Caco-2 (cell line): ENCODE results near the gene IL1RAPL1. TPM values are rescaled to one million over a fixed set of nuclear protein-coding genes. Genes with fewer than 3 reads are reported as not detected.
A peak's percentile ranks its signal among the peaks of the same experiment; 100 is the strongest.

ENCODE experiments used
- BruUV-seq: library from RNA; stranded (reverse); fragments of 400-500 nt; replicated peaks from 2 replicates; lab custom pipeline; 2021; lab: Mats Ljungman, UMichigan
- CTCF ChIA-PET: fragments of 300-600 bp; sonication (Branson Sonifier 250); formaldehyde crosslinking; loops from one replicate; lab custom pipeline; 2022; ENCODE audit warnings: antibody characterized with exemption; lab: Charles Lee
- POLR2A ChIA-PET: fragments of 300-600 bp; sonication (Branson Sonifier 250); formaldehyde crosslinking; loops from one replicate; lab custom pipeline; 2022; ENCODE audit warnings: antibody characterized with exemption; lab: Charles Lee
- DNase-seq, 2 experiments: peaks; one replicate each; pipeline versions ENCODE4 v3.0.0 to v3.0.0-alpha.2; 2020 to 2022
- H3K27me3 ChIP-seq: replicated peaks from 2 replicates; pipeline ENCODE4 v1.6.0; 2011; ENCODE audit warnings: low read length; ENCODE audit not compliant: control insufficient read depth, insufficient read depth
- H3K36me3 ChIP-seq: 2 replicates; pipeline ENCODE4 v1.5.1; 2011; ENCODE audit warnings: low read length; ENCODE audit not compliant: control insufficient read depth, insufficient read depth
- H3K4me1 ChIP-seq: fragments of 250-450 bp; sonication (Bioruptor Pico); 2 replicates; pipeline ENCODE4 v1.5.1; 2020; ENCODE audit warnings: mild to moderate bottlenecking
- H3K4me3 ChIP-seq: 2 replicates; pipeline ENCODE4 v1.5.1; 2011; ENCODE audit warnings: low read depth, mild to moderate bottlenecking, control low read depth, low read length
- H3K9me3 ChIP-seq: fragments of 250-450 bp; sonication (Bioruptor Pico); 2 replicates; pipeline ENCODE4 v1.5.1; 2020; ENCODE audit warnings: mild to moderate bottlenecking, moderate library complexity
- H3K27ac Mint-ChIP-seq: one replicate; pipeline ENCODE4 v1.8.0; 2022; ENCODE audit warnings: mixed read lengths; ENCODE audit not compliant: unreplicated experiment
- H3K27me3 Mint-ChIP-seq: one replicate; pipeline ENCODE4 v1.8.0; 2022; ENCODE audit warnings: mixed read lengths; ENCODE audit not compliant: insufficient read depth, unreplicated experiment
- H3K36me3 Mint-ChIP-seq: one replicate; pipeline ENCODE4 v1.8.0; 2022; ENCODE audit warnings: mild to moderate bottlenecking, mixed read lengths; ENCODE audit not compliant: insufficient read depth, unreplicated experiment
- H3K4me1 Mint-ChIP-seq: one replicate; pipeline ENCODE4 v1.8.0; 2022; ENCODE audit warnings: low read depth, mixed read lengths; ENCODE audit not compliant: unreplicated experiment
- H3K4me3 Mint-ChIP-seq: one replicate; pipeline ENCODE4 v1.8.0; 2022; ENCODE audit warnings: mild to moderate bottlenecking, moderate library complexity, mixed read lengths; ENCODE audit not compliant: unreplicated experiment
- H3K9me3 Mint-ChIP-seq: one replicate; pipeline ENCODE4 v1.8.0; 2022; ENCODE audit warnings: mixed read lengths; ENCODE audit not compliant: unreplicated experiment
- CTCF ChIP-seq, 2 experiments: fragments of 200-600 bp in 1 of 2; IDR thresholded peaks; 1 replicate in 1 of 2; 2 replicates in 1 of 2; pipeline versions ENCODE4 v1.5.1 to v1.8.0; 2011 to 2022; ENCODE audit warnings: antibody characterized with exemption in 1 of 2, control low read depth in 1 of 2, inconsistent platforms in 1 of 2, low read depth in 1 of 2, low read length in 1 of 2, mild to moderate bottlenecking in 1 of 2, moderate library complexity in 1 of 2; ENCODE audit not compliant: insufficient read depth in 1 of 2, severe bottlenecking in 1 of 2, unreplicated experiment in 1 of 2
- intact Hi-C: fragments of 100-400 bp; cut with micrococcal nuclease; formaldehyde crosslinking; loops from one replicate; pipeline ENCODE4 v1.10.0; 2022; ENCODE audit not compliant: unreplicated experiment
- total RNA-seq: library from RNA; stranded (reverse); gene quantifications from 2 replicates; pipeline ENCODE4 v1.2.3, GENCODE V29; 2022

Gene IL1RAPL1
- total RNA-seq, 1 experiment from 2014 or later, result not detected

DNA sequence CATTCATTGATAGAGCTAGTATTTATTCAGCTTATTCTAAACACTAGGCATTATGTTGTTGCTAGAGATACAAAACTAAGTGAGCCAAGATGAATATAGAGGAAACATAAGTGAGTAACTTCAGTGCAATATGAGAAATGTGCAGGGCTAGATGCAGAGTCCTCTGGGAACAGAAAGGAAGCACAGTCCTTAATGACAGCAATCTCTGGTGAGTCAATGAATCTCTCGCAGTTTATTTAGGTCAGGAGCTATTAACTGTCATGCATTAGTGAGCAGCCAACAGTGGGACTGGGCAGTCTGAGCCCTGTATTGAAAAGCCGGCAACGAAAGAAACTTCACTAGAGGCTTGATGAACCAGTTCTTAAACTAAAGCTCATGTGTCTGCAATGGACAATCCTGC, 1030.0 kb downstream of the IL1RAPL1 start:
- Mint-ChIP-seq H3K36me3 (no peaks in the 10 kb centered on the region), H3K4me3 (no peak overlapping the region), H3K27me3 (no peaks in the 10 kb centered on the region), H3K27ac (no peak overlapping the region), H3K4me1 (no peaks in the 10 kb centered on the region), H3K9me3 (no peaks in the 10 kb centered on the region)
- CTCF ChIA-PET, result no interaction called here
- no peak for DNase-seq
- no peaks in the 10 kb centered on the region for H3K36me3 ChIP-seq
- no peaks in the 10 kb centered on the region for H3K4me1 ChIP-seq
- no peaks in the 10 kb centered on the region for H3K27me3 ChIP-seq
- POLR2A ChIA-PET, result no interaction called here
- no TSS peak for BruUV-seq
- intact Hi-C loops, result loop anchor here (10.0 kb wide), 1 partner anchor 132 kb away; no protein-coding TSS in a partner anchor
- TF ChIP-seq CTCF (IDR thresholded peaks at IDR 0.05; ENCODE audit: insufficient read depth in 1 of 2, low read depth in 1 of 2, low read length in 1 of 2, severe bottlenecking in 1 of 2, unreplicated experiment in 1 of 2), result no peak
- no peaks in the 10 kb centered on the region for H3K9me3 ChIP-seq
- H3K4me3 ChIP-seq, result no peak overlapping the region

- Mint-ChIP-seq H3K9me3 (no peaks in the 10 kb centered on the region), H3K4me3 (no peak overlapping the region), H3K27ac (no peak overlapping the region), H3K4me1 (no peaks in the 10 kb centered on the region), H3K36me3 (no peaks in the 10 kb centered on the region), H3K27me3 (no peaks in the 10 kb centered on the region)
- Histone ChIP-seq H3K27me3 (no peaks in the 10 kb centered on the region), H3K4me3 (no peak overlapping the region), H3K9me3 (no peaks in the 10 kb centered on the region), H3K4me1 (no peaks in the 10 kb centered on the region), H3K36me3 (no peaks in the 10 kb centered on the region)
- peak in 1 of 2 experiments; percentile 18 for TF ChIP-seq CTCF (IDR thresholded peaks at IDR 0.05; ENCODE audit: insufficient read depth in 1 of 2, low read depth in 1 of 2, low read length in 1 of 2, severe bottlenecking in 1 of 2, unreplicated experiment in 1 of 2)
- POLR2A ChIA-PET, result no interaction called here
- no TSS peak for BruUV-seq
- intact Hi-C loops, result loop anchor here (10.0 kb wide), 1 partner anchor 133 kb away; no protein-coding TSS in a partner anchor
- CTCF ChIA-PET, result interaction anchor here (0.5 to 0.7 kb wide), 2 partner anchors 21 to 567 kb away, joined by 3 to 8 read pairs; no protein-coding TSS in a partner anchor
- peak in 1 of 2 experiments; percentile 1 for DNase-seq
Measured at GRCh38 chrX:29617725-29618124, 1030.5 kb downstream of the IL1RAPL1 start.

DNA sequence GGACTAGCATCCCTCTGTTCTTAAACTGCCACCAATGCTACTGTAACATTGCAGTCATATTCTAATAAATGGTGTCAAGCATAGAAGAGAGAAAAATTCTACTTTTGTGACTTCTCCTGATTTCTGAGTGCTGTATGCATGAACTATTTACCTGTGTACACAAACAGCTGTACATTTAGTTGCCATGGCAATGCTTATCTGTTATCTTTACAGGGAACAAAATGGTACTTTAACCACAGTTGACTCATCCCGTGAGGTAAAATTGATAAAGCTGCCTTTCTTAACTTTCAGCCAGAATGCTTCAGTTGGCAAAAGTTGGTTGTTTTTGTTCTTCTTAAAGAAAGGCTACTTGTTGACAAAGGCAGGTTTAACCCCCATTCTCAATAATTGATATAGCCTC, 1040.6 kb downstream of the IL1RAPL1 start:
- ChIA-PET CTCF (no interaction called here), POLR2A (no interaction called here)
- BruUV-seq, result no TSS peak
- intact Hi-C loops, result no loop called here
- no peaks in the 10 kb centered on the region for H3K4me1 ChIP-seq
- no peak overlapping the region for H3K27ac Mint-ChIP-seq
- no peaks in the 10 kb centered on the region for H3K27me3 ChIP-seq
- no peaks in the 10 kb centered on the region for H3K36me3 ChIP-seq
- no peaks in the 10 kb centered on the region for H3K9me3 ChIP-seq
- peak in 1 of 2 experiments; percentile 0 for DNase-seq
- H3K9me3 Mint-ChIP-seq, result no peaks in the 10 kb centered on the region
- H3K4me3 Mint-ChIP-seq, result no peak overlapping the region
- no peak overlapping the region for H3K4me3 ChIP-seq
- no peaks in the 10 kb centered on the region for H3K27me3 Mint-ChIP-seq
- no peaks in the 10 kb centered on the region for H3K36me3 Mint-ChIP-seq
- TF ChIP-seq CTCF (IDR thresholded peaks at IDR 0.05; ENCODE audit: insufficient read depth in 1 of 2, low read depth in 1 of 2, low read length in 1 of 2, severe bottlenecking in 1 of 2, unreplicated experiment in 1 of 2), result no peak
- no peaks in the 10 kb centered on the region for H3K4me1 Mint-ChIP-seq
